ENCODE measurements around the gene RBBP5. TPM values are rescaled to one million over a fixed set of nuclear protein-coding genes. Genes with fewer than 3 reads are reported as not detected.

RBBP5 gene
- total and polyA plus RNA-seq, 2 of the 4 experiments (the other 2 are of a cell fraction): 7.3 to 37.5 TPM

- H2BK20ac ChIP-seq (ENCODE audit: low read depth, low read length): no peak overlapping the region
- BruUV-seq (replicated peaks): no TSS peak
- H3K9me1 ChIP-seq (ENCODE audit: insufficient read depth, low read length): no peaks in the 10 kb centered on the region
- no peak overlapping the region for H2AK9ac ChIP-seq (replicated peaks; ENCODE audit: low read depth, low read length, poor library complexity)
- no peak for DNase-seq
- H2AFZ ChIP-seq (replicated peaks; ENCODE audit: low read length, poor library complexity): no peak overlapping the region
- H3K79me1 ChIP-seq (ENCODE audit: low read depth in 1 of 2, low read length in 2 of 2): no peaks in the 10 kb centered on the region
- H3K4ac ChIP-seq (ENCODE audit: low read depth, low read length): no peak overlapping the region
- no peak overlapping the region for H2BK5ac ChIP-seq (ENCODE audit: low read depth, low read length, poor library complexity, severe bottlenecking)
- no peak overlapping the region for H3K4me3 ChIP-seq (ENCODE audit: insufficient read depth, low read depth, low read length)
- H4K91ac ChIP-seq (ENCODE audit: insufficient read depth, low read depth, low read length): no peak overlapping the region
- no peak overlapping the region for H2BK120ac ChIP-seq (ENCODE audit: low read depth, low read length)
- H3K14ac ChIP-seq (replicated peaks; ENCODE audit: low read depth, low read length): no peak overlapping the region
- dilution Hi-C loops (cut with HindIII; ENCODE audit: low sequenced_read_pairs, unreplicated experiment): no loop called here
- no peak overlapping the region for H3K9ac ChIP-seq (ENCODE audit: low read depth, low read length)
- H4K5ac ChIP-seq (ENCODE audit: low read depth, low read length): no peak overlapping the region
- no peak overlapping the region for H3K4me2 ChIP-seq (ENCODE audit: low read depth, low read length)
- H4K20me1 ChIP-seq (ENCODE audit: insufficient read depth, low read length): no peaks in the 10 kb centered on the region
- in situ Hi-C loops (cut with MboI; ENCODE audit: low sequenced_read_pairs): no loop called here
- no peak overlapping the region for H2AK5ac ChIP-seq (ENCODE audit: low read depth, low read length)
- no peak overlapping the region for H3K23ac ChIP-seq (ENCODE audit: low read depth, low read length)
- POLR2A ChIA-PET (ENCODE audit: unreplicated experiment): no interaction called here
- H2BK15ac ChIP-seq (ENCODE audit: low read depth, low read length): no peak overlapping the region
- intact Hi-C loops (cut with micrococcal nuclease): no loop called here
- CTCF ChIA-PET: interaction anchor here (0.6 kb wide), 1 partner anchor 515 kb away, joined by 3 read pairs; no protein-coding TSS in a partner anchor
- ATAC-seq (ENCODE audit: low read depth): no peak
- H3K18ac ChIP-seq (ENCODE audit: low read depth, low read length): no peak overlapping the region
- peaks cover 10% of the 10 kb centered on the region for H3K27me3 ChIP-seq (ENCODE audit: control insufficient read depth, insufficient read depth, low read length)
- WGBS, 2 experiments (ENCODE audit: extremely low coverage in 2 of 2, insufficient read length in 1 of 2): 67% methylated on average over 5 of the region's 6 CpGs; no CpG with 5 or more reads in 1 of the 2 experiments
- no peaks in the 10 kb centered on the region for H3K9me3 ChIP-seq (ENCODE audit: control insufficient read depth, insufficient read depth, low read length)
- H3K27ac ChIP-seq (ENCODE audit: insufficient read depth, low read length): no peak overlapping the region
- H3K4me1 ChIP-seq (ENCODE audit: control insufficient read depth, insufficient read depth, low read length): no peaks in the 10 kb centered on the region
- no peaks in the 10 kb centered on the region for H3K36me3 ChIP-seq (ENCODE audit: control insufficient read depth, insufficient read depth, low read length)
- no peak overlapping the region for H3K56ac ChIP-seq (ENCODE audit: extremely low read depth, insufficient read depth, low read length)
- TF ChIP-seq SMC3 (IDR thresholded peaks at IDR 0.05; ENCODE audit: low read depth, low read length) (no peak), FOS (IDR thresholded peaks at IDR 0.05; ENCODE audit: low read depth, low read length) (no peak), CHD1 (IDR thresholded peaks at IDR 0.05; ENCODE audit: low read depth, low read length) (no peak), CEBPB (IDR thresholded peaks at IDR 0.05; ENCODE audit: low read depth, low read length) (no peak), MAFK (IDR thresholded peaks at IDR 0.05; ENCODE audit: low read depth, low read length) (no peak), NFE2L2 (IDR thresholded peaks at IDR 0.05; ENCODE audit: low read depth, low read length) (no peak), BHLHE40 (IDR thresholded peaks at IDR 0.05; ENCODE audit: low read depth, low read length) (no peak), POLR2A (IDR thresholded peaks at IDR 0.05; ENCODE audit: low read depth, low read length) (no peak), RFX5 (IDR thresholded peaks at IDR 0.05; ENCODE audit: low read depth, low read length) (no peak), RAD21 (IDR thresholded peaks at IDR 0.05; ENCODE audit: low read length) (no peak), MXI1 (IDR thresholded peaks at IDR 0.05; ENCODE audit: borderline replicate concordance, low read depth, low read length) (no peak), USF2 (IDR thresholded peaks at IDR 0.05; ENCODE audit: low read depth, low read length) (no peak), RCOR1 (IDR thresholded peaks at IDR 0.05; ENCODE audit: insufficient replicate concordance, low read length) (no peak), MAZ (IDR thresholded peaks at IDR 0.05; ENCODE audit: borderline replicate concordance, low read depth, low read length) (no peak)
- TF ChIP-seq, protein P1, sequence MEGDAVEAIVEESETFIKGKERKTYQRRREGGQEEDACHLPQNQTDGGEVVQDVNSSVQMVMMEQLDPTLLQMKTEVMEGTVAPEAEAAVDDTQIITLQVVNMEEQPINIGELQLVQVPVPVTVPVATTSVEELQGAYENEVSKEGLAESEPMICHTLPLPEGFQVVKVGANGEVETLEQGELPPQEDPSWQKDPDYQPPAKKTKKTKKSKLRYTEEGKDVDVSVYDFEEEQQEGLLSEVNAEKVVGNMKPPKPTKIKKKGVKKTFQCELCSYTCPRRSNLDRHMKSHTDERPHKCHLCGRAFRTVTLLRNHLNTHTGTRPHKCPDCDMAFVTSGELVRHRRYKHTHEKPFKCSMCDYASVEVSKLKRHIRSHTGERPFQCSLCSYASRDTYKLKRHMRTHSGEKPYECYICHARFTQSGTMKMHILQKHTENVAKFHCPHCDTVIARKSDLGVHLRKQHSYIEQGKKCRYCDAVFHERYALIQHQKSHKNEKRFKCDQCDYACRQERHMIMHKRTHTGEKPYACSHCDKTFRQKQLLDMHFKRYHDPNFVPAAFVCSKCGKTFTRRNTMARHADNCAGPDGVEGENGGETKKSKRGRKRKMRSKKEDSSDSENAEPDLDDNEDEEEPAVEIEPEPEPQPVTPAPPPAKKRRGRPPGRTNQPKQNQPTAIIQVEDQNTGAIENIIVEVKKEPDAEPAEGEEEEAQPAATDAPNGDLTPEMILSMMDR (conservative IDR thresholded peaks at IDR 0.05; ENCODE audit: low read depth, low read length): no peak
- TF ChIP-seq, protein P2, sequence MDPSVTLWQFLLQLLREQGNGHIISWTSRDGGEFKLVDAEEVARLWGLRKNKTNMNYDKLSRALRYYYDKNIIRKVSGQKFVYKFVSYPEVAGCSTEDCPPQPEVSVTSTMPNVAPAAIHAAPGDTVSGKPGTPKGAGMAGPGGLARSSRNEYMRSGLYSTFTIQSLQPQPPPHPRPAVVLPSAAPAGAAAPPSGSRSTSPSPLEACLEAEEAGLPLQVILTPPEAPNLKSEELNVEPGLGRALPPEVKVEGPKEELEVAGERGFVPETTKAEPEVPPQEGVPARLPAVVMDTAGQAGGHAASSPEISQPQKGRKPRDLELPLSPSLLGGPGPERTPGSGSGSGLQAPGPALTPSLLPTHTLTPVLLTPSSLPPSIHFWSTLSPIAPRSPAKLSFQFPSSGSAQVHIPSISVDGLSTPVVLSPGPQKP (IDR thresholded peaks at IDR 0.05; ENCODE audit: borderline replicate concordance, low read depth, low read length): no peak
- no peak overlapping the region for H4K8ac ChIP-seq (ENCODE audit: low read depth in 2 of 2, low read length in 2 of 2)
Observed at GRCh38 chr1:205067031-205067430, 54.7 kb downstream of the RBBP5 start.

All from IMR-90 (cell line).